Smooth muscle cell (in vitro differentiated cells): ENCODE data around the gene NSD1. TPM values are rescaled to one million over a fixed set of nuclear protein-coding genes. Genes with fewer than 3 reads are reported as not detected.

ENCODE experiments used
- DNase-seq: peaks from one replicate; lab custom pipeline; 2025; ENCODE audit not compliant: unreplicated experiment; lab: John Stamatoyannopoulos, UW
- H2AFZ ChIP-seq: fragments of 200-600 bp; sonication (generic); 2 replicates; pipeline ENCODE4 v1.6.0; 2016; ENCODE audit warnings: antibody characterized with exemption, low read depth, mild to moderate bottlenecking
- H3F3A ChIP-seq: fragments of 200-600 bp; sonication (generic); 2 replicates; pipeline ENCODE4 v1.6.0; 2017; ENCODE audit warnings: antibody characterized with exemption, low read depth
- H3K27ac ChIP-seq: fragments of 200-600 bp; sonication (generic); 2 replicates; pipeline ENCODE4 v1.5.1; 2016; ENCODE audit warnings: low read depth, mild to moderate bottlenecking
- H3K27me3 ChIP-seq: fragments of 200-600 bp; sonication (generic); 2 replicates; pipeline ENCODE4 v1.6.1; 2016; ENCODE audit warnings: low read depth, mild to moderate bottlenecking
- H3K36me3 ChIP-seq: fragments of 200-600 bp; sonication (generic); 2 replicates; pipeline ENCODE4 v1.5.1; 2016; ENCODE audit warnings: low read depth
- H3K4me1 ChIP-seq: fragments of 200-600 bp; sonication (generic); 2 replicates; pipeline ENCODE4 v1.5.1; 2016; ENCODE audit warnings: low read depth
- H3K4me2 ChIP-seq: fragments of 200-600 bp; sonication (generic); 2 replicates; pipeline ENCODE4 v1.6.0; 2016; ENCODE audit warnings: mild to moderate bottlenecking
- H3K4me3 ChIP-seq: fragments of 200-600 bp; sonication (generic); 2 replicates; pipeline ENCODE4 v1.5.1; 2016; ENCODE audit warnings: mild to moderate bottlenecking
- H3K79me2 ChIP-seq: fragments of 200-600 bp; sonication (generic); 2 replicates; pipeline ENCODE4 v1.6.0; 2016; ENCODE audit warnings: low read depth, mild to moderate bottlenecking
- H3K9ac ChIP-seq: fragments of 200-600 bp; sonication (generic); 2 replicates; pipeline ENCODE4 v1.6.0; 2016; ENCODE audit warnings: low read depth
- H3K9me3 ChIP-seq: fragments of 200-600 bp; sonication (generic); replicated peaks from 2 replicates; pipeline ENCODE4 v1.5.1; 2016; ENCODE audit warnings: low read depth
- H4K20me1 ChIP-seq: fragments of 200-600 bp; sonication (generic); 2 replicates; pipeline ENCODE4 v1.6.0; 2016; ENCODE audit warnings: low read depth
- WGBS: methylation state at CpG from one replicate; pipeline ENCODE4 v1.1.7; 2016; ENCODE audit warnings: low lambda C conversion rate; 5-methylcytosine and 5-hydroxymethylcytosine counted together
- polyA plus RNA-seq: library from polyadenylated mRNA; unstranded; fragments of >200 nt; fragmentation: Nextera tagmentation; extraction: Ambion mirVana; gene quantifications from 2 replicates; pipeline ENCODE4 v1.2.1, GENCODE V29; 2016
- total RNA-seq: library from RNA; depleted of rRNA; stranded (reverse); fragments of >200 nt; gene quantifications from 2 replicates; pipeline ENCODE4 v1.2.3, GENCODE V29; 2014
- TF ChIP-seq, protein P1 (sequence below): fragments of 200-600 bp; sonication (generic); IDR thresholded peaks from 2 replicates; pipeline ENCODE4 v1.5.1; 2017; ENCODE audit warnings: borderline replicate concordance, mild to moderate bottlenecking, antibody characterized with exemption; ENCODE audit not compliant: insufficient read depth, poor library complexity, severe bottlenecking

NSD1 gene
- total and polyA plus RNA-seq, 2 experiments from 2014 or later: 22.6 to 38.2 TPM

DNA sequence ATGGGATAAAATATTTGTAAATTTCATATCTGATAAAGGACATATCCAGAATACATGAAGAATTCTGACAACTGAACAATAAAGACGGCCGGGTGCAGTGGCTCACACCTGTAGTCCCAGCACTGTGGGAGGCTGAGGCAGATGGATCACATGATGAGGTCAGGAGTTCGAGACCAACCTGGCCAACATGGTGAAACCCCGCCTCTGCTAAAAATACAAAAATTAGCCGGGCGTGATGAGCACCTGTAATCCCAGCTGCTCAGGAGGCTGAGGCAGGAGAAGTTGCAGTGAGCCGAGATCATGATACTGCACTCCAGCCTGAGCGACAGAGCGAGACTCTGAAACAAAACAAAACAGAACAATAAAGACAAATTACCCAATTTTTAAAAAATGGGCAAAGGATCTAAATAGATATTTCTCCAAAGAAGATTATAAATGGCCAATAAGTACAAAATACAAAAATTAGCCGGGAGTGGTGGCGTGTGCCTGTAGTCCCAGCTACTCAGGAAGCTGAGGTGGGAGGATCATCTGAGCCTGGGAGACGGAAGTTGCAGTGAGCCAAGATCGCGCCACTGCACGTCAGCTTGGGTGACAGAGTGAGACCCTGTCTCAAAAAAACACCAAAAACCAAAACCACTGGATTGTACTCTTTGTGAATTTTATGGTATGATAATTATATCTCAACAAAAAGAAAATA lies 9.6 kb upstream of the NSD1 start:
- no peak overlapping the region for H3K9ac ChIP-seq
- no peak overlapping the region for H3K4me2 ChIP-seq
- no peaks in the 10 kb centered on the region for H3K27me3 ChIP-seq
- no peaks in the 10 kb centered on the region for H3F3A ChIP-seq
- no peak for DNase-seq
- no peaks in the 10 kb centered on the region for H4K20me1 ChIP-seq
- H3K36me3 ChIP-seq: no peaks in the 10 kb centered on the region
- no peaks in the 10 kb centered on the region for H3K79me2 ChIP-seq
- no peak overlapping the region for H2AFZ ChIP-seq
- no peak overlapping the region for H3K27ac ChIP-seq
- 91% methylated on average over 15 of the region's 15 CpGs for WGBS
- TF ChIP-seq, protein P1, sequence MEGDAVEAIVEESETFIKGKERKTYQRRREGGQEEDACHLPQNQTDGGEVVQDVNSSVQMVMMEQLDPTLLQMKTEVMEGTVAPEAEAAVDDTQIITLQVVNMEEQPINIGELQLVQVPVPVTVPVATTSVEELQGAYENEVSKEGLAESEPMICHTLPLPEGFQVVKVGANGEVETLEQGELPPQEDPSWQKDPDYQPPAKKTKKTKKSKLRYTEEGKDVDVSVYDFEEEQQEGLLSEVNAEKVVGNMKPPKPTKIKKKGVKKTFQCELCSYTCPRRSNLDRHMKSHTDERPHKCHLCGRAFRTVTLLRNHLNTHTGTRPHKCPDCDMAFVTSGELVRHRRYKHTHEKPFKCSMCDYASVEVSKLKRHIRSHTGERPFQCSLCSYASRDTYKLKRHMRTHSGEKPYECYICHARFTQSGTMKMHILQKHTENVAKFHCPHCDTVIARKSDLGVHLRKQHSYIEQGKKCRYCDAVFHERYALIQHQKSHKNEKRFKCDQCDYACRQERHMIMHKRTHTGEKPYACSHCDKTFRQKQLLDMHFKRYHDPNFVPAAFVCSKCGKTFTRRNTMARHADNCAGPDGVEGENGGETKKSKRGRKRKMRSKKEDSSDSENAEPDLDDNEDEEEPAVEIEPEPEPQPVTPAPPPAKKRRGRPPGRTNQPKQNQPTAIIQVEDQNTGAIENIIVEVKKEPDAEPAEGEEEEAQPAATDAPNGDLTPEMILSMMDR: no peak
- H3K4me3 ChIP-seq: no peak overlapping the region
- H3K9me3 ChIP-seq: no peaks in the 10 kb centered on the region
- no peaks in the 10 kb centered on the region for H3K4me1 ChIP-seq

GRCh38 chr5:177124486-177124991 lies 9.0 kb upstream of the NSD1 start:
- no peak overlapping the region for H3K9ac ChIP-seq
- H3K79me2 ChIP-seq: no peaks in the 10 kb centered on the region
- H3K4me3 ChIP-seq: no peak overlapping the region
- H3K9me3 ChIP-seq: no peaks in the 10 kb centered on the region
- H3F3A ChIP-seq: no peaks in the 10 kb centered on the region
- no peak overlapping the region for H3K27ac ChIP-seq
- H2AFZ ChIP-seq: no peak overlapping the region
- H3K4me1 ChIP-seq: no peaks in the 10 kb centered on the region
- no peak for DNase-seq
- H3K4me2 ChIP-seq: no peak overlapping the region
- TF ChIP-seq, protein P1: no peak
- no peaks in the 10 kb centered on the region for H4K20me1 ChIP-seq
- 69% methylated on average over 4 of the region's 4 CpGs for WGBS
- no peaks in the 10 kb centered on the region for H3K27me3 ChIP-seq
- H3K36me3 ChIP-seq: no peaks in the 10 kb centered on the region

DNA sequence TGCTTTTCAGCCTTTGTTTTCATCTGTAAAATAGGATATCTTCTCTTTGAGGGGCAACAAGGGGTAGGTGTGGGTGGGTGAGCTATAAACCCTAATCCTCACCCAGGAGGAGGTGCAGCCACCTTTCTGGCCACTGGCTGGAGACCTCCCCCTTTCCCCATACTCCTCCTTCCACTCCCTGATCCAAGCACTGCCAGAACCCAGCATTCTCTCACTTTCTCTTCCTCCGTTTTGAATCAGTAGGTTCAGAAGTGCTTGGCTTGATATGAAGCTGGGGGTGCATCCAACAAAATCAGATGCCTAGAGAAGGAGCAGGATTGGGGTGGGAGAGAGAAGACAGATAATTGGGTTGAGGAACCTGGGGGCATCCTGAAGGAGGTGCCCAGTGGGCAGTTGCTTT lies 6.8 kb upstream of the NSD1 start:
- H4K20me1 ChIP-seq: no peaks in the 10 kb centered on the region
- 79% methylated on average over 1 of the region's 1 CpG for WGBS
- no peak for DNase-seq
- H3F3A ChIP-seq: no peaks in the 10 kb centered on the region
- no peak overlapping the region for H2AFZ ChIP-seq
- H3K36me3 ChIP-seq: no peaks in the 10 kb centered on the region
- no peaks in the 10 kb centered on the region for H3K79me2 ChIP-seq
- no peak overlapping the region for H3K27ac ChIP-seq
- H3K4me2 ChIP-seq: no peak overlapping the region
- no peaks in the 10 kb centered on the region for H3K9me3 ChIP-seq
- peaks cover 6% of the 10 kb centered on the region for H3K4me1 ChIP-seq
- TF ChIP-seq, protein P1: no peak
- no peaks in the 10 kb centered on the region for H3K27me3 ChIP-seq
- H3K4me3 ChIP-seq: no peak overlapping the region
- no peak overlapping the region for H3K9ac ChIP-seq

DNA sequence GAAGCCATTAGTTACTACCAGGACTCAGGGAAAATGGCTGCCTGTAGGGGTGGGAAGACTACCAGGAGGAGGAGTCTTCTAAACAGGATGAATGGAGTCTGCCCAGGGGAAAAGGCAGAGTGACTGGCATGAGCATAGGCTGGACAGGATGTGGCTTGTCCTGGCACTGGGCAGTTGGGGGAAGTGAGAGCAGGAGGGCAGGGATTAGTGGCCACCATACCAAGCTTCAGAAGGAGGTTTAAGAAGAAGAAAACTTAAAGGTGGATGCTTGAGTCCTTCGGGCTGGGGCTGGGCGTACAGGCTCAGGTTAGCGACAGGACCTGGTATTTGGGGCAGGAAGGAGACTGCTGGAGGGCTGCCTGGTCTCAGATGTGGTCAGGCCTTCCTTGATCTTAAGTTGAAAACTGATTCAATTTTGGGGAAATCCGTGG lies 5.0 kb upstream of the NSD1 start:
- no peaks in the 10 kb centered on the region for H3F3A ChIP-seq
- peaks cover 6% of the 10 kb centered on the region for H3K4me1 ChIP-seq
- H3K4me3 ChIP-seq: no peak overlapping the region
- whole genome bisulfite sequencing: 98% methylated on average over 4 of the region's 4 CpGs
- no peaks in the 10 kb centered on the region for H3K79me2 ChIP-seq
- no peak for DNase-seq
- H4K20me1 ChIP-seq: no peaks in the 10 kb centered on the region
- H3K4me2 ChIP-seq: no peak overlapping the region
- H3K9ac ChIP-seq: no peak overlapping the region
- no peaks in the 10 kb centered on the region for H3K27me3 ChIP-seq
- no peak overlapping the region for H2AFZ ChIP-seq
- no peak overlapping the region for H3K27ac ChIP-seq
- no peaks in the 10 kb centered on the region for H3K36me3 ChIP-seq
- no peaks in the 10 kb centered on the region for H3K9me3 ChIP-seq
- TF ChIP-seq, protein P1: no peak
